ENCODE measurements around the gene ATP6V0E1. TPM values are rescaled to one million over a fixed set of nuclear protein-coding genes. Genes with fewer than 3 reads are reported as not detected.
"Not testable (repeated sequence)": the region's sequence is repeated elsewhere in the genome, so short reads cannot be mapped to it uniquely, and the experiment has no call there.

The ATP6V0E1 gene
- total RNA-seq, 1 donor from 2014 or later, result 137 TPM

DNA sequence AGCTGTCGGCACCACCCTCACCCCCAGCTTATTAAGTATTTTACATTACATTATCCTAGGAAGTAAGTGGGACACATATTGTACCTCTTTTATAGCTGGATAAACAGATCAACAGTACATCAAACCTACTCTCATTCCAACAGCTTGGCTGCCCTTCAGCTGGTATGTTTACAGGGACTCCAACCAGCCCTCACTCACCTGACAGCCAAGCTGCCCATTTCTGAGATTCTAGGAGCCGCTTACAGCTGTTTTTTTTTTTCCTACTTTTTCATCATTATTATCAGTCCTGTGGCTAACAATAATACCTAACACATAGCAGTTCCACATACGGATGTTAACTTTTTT, 59.2 kb downstream of the ATP6V0E1 start:
- no peak overlapping the region for H3K4me3 Mint-ChIP-seq (ENCODE audit: low read depth)
- no peak for DNase-seq (ENCODE audit: low spot score, unreplicated experiment)
- H3K9me3 Mint-ChIP-seq (ENCODE audit: low read depth), result peaks cover 5% of the 10 kb centered on the region
- H3K36me3 Mint-ChIP-seq (ENCODE audit: insufficient read depth), result peaks cover 10% of the 10 kb centered on the region
- no peaks in the 10 kb centered on the region for H3K27me3 Mint-ChIP-seq
- H3K4me1 Mint-ChIP-seq (ENCODE audit: low read depth), result peaks cover 23% of the 10 kb centered on the region
- TF ChIP-seq, protein P1, sequence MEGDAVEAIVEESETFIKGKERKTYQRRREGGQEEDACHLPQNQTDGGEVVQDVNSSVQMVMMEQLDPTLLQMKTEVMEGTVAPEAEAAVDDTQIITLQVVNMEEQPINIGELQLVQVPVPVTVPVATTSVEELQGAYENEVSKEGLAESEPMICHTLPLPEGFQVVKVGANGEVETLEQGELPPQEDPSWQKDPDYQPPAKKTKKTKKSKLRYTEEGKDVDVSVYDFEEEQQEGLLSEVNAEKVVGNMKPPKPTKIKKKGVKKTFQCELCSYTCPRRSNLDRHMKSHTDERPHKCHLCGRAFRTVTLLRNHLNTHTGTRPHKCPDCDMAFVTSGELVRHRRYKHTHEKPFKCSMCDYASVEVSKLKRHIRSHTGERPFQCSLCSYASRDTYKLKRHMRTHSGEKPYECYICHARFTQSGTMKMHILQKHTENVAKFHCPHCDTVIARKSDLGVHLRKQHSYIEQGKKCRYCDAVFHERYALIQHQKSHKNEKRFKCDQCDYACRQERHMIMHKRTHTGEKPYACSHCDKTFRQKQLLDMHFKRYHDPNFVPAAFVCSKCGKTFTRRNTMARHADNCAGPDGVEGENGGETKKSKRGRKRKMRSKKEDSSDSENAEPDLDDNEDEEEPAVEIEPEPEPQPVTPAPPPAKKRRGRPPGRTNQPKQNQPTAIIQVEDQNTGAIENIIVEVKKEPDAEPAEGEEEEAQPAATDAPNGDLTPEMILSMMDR (IDR thresholded peaks at IDR 0.05; ENCODE audit: unreplicated experiment), result no peak
- H3K27ac Mint-ChIP-seq, result no peak overlapping the region

DNA sequence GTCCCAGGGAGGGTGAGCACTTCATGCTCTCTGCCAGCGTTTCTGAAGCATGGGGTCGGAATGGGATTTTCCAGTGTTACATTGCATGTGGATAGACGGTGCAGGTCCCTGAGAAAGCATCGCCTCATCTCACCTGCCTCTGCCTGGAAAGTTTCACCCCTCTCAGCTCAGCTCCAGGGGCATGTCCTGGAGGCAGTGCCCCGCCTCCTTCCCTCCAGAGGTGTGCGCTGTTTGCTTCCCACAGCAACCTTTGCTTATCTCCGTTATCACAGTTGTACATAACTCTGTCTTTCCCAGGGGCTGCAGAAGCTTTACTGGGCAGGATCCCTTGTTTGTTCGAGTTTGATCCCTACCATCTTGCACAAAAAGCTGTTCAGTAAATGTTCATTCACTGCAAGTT, 61.9 kb downstream of the ATP6V0E1 start:
- H3K4me3 Mint-ChIP-seq (ENCODE audit: low read depth), result no peak overlapping the region
- no peaks in the 10 kb centered on the region for H3K9me3 Mint-ChIP-seq (ENCODE audit: low read depth)
- DNase-seq (ENCODE audit: low spot score, unreplicated experiment), result peak; percentile 20
- TF ChIP-seq, protein P1 (IDR thresholded peaks at IDR 0.05; ENCODE audit: unreplicated experiment), result no peak
- H3K27me3 Mint-ChIP-seq, result no peaks in the 10 kb centered on the region
- H3K27ac Mint-ChIP-seq, result peak overlapping the region; percentile 88
- H3K36me3 Mint-ChIP-seq (ENCODE audit: insufficient read depth), result peaks cover 3% of the 10 kb centered on the region
- H3K4me1 Mint-ChIP-seq (ENCODE audit: low read depth), result peaks cover 27% of the 10 kb centered on the region

DNA sequence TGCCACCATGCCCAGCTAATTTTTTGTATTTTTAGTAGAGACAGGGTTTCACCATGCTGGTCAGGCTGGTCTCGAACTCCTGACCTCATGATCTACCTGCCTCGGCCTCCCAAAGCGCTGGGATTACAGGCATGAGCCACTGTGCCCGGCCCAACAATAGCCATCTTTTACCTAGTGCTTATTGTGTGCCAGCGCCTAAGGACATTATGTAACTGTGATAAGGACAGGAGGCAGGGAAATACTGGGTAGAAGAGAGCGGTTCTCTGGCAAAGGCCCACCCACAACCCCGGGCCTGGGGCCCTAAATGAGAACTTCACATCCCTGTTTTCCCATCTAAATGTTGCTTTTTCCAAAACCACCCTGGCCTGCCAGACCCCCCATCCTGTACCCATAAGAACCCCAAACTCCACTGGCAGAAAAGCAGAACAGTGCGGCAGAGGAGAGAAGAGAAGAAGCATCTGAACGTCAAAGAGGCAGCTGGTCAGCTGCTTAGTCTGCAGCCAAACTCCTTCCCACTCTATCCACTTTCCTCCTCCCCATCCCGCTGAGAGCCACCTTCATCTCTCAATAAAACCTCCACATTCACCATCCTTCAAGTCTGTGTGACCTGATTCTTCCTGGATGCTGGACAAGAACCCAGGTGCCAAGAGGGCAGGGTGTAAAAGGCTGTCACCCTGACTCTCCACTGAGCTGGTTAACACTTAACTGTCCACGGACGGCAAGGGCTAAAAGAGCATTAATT, 63.7 kb downstream of the ATP6V0E1 start:
- not testable (repeated sequence) for H3K4me3 Mint-ChIP-seq (ENCODE audit: low read depth); H3K9me3 Mint-ChIP-seq (ENCODE audit: low read depth); DNase-seq (ENCODE audit: low spot score, unreplicated experiment); H3K36me3 Mint-ChIP-seq (ENCODE audit: insufficient read depth); H3K27ac Mint-ChIP-seq; H3K27me3 Mint-ChIP-seq
- H3K4me1 Mint-ChIP-seq (ENCODE audit: low read depth), result peaks cover 24% of the 10 kb centered on the region

DNA sequence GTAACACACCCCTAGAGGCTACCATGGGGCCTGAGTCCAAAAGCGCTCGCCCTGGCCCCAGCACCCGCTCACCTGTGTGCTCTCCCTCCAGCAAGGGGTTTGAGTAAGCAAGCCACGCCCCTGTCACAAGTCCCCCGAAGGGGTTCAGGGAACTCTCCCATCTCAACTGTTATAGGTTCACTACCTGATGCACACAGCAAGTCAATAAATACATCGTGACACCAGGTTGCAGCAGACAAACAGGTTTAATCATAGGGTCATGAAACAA, 64.2 kb downstream of the ATP6V0E1 start:
- Mint-ChIP-seq H3K27ac (peak overlapping the region; percentile 46), H3K27me3 (no peaks in the 10 kb centered on the region), H3K4me3 (ENCODE audit: low read depth) (no peak overlapping the region), H3K4me1 (ENCODE audit: low read depth) (peaks cover 21% of the 10 kb centered on the region), H3K9me3 (ENCODE audit: low read depth) (no peaks in the 10 kb centered on the region), H3K36me3 (ENCODE audit: insufficient read depth) (no peaks in the 10 kb centered on the region)
- no peak for DNase-seq (ENCODE audit: low spot score, unreplicated experiment)
- TF ChIP-seq, protein P1 (IDR thresholded peaks at IDR 0.05; ENCODE audit: unreplicated experiment), result no peak

DNA sequence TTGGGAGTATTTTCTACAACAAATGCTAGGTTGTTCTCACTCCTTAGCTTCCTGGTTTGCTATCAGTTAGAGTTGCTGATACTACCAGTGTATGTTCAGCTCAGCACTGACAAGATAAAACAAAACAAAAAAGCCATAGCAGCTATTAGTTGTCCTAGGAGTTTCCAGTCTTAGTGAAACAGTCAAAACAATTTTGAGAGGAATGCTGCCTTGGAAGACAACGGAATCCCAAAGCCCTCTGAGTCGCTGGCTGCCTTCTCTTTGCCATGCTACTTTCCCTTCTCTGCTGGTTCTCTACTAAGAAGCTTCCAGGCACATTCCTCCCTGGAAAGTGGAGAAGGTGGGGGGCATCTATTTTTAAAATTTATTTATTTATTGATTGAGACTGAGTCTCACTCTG, 67.2 kb downstream of the ATP6V0E1 start:
- Mint-ChIP-seq H3K27me3 (no peaks in the 10 kb centered on the region), H3K4me1 (ENCODE audit: low read depth) (peaks cover 23% of the 10 kb centered on the region), H3K4me3 (ENCODE audit: low read depth) (no peak overlapping the region), H3K9me3 (ENCODE audit: low read depth) (no peaks in the 10 kb centered on the region), H3K36me3 (ENCODE audit: insufficient read depth) (no peaks in the 10 kb centered on the region), H3K27ac (no peak overlapping the region)
- TF ChIP-seq, protein P1 (IDR thresholded peaks at IDR 0.05; ENCODE audit: unreplicated experiment), result no peak
- DNase-seq (ENCODE audit: low spot score, unreplicated experiment), result no peak

DNA sequence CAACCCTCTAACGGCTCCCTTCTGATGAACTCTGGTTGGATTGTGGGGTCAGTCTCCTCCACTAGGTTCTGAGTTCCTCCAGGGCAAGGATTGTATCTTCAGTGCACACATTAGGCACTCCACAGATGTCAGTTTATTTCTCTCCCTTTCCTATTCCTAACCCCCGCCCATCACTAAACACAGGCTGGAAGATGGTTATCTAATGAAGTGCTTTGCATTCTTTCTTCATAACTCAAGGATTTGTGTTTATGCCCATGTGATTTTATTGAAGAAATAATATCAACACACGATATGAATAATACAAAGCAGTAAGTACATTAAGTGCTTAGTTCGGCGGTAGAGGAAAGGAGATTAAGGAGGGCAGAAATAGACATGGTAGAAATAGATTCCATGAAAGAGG, 68.2 kb downstream of the ATP6V0E1 start:
- Mint-ChIP-seq H3K27me3 (no peaks in the 10 kb centered on the region), H3K27ac (no peak overlapping the region), H3K36me3 (ENCODE audit: insufficient read depth) (no peaks in the 10 kb centered on the region), H3K4me3 (ENCODE audit: low read depth) (no peak overlapping the region), H3K9me3 (ENCODE audit: low read depth) (no peaks in the 10 kb centered on the region), H3K4me1 (ENCODE audit: low read depth) (peaks cover 23% of the 10 kb centered on the region)
- DNase-seq (ENCODE audit: low spot score, unreplicated experiment), result no peak
- TF ChIP-seq, protein P1 (IDR thresholded peaks at IDR 0.05; ENCODE audit: unreplicated experiment), result no peak

All from progenitor cell of endocrine pancreas (in vitro differentiated cells).